GM19468 (cell line): ENCODE results near the gene HIF1A.

ENCODE experiments used
- ATAC-seq: cut with Tn5 transposase; IDR thresholded peaks from one replicate; pipeline ENCODE4 v1.9.1; 2021; ENCODE audit warnings: mild to moderate bottlenecking, moderate library complexity, moderate number of reproducible peaks; ENCODE audit not compliant: unreplicated experiment; ENCODE audit errors: extremely low read depth

Gene HIF1A

DNA sequence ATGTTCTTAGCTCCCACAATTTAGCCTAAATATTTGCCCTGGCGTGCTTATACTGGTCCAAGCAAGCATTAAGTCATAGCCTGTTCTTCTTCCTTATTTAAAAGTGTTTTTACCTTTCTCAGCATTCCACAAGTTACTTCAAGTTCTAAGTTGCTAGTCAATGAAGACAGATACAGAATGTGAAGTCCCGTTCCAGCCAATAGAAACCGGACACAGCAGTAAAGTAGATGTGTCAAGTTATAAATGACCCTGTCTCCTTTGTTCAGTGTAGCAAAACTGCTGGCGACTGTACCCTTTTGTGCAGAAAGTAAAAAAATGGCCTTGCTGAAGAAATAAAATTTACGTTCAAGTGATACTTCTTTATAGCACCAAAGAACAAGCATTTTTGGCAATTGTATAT is 70.8 kb downstream of the HIF1A start:
- ATAC-seq = no peak

DNA sequence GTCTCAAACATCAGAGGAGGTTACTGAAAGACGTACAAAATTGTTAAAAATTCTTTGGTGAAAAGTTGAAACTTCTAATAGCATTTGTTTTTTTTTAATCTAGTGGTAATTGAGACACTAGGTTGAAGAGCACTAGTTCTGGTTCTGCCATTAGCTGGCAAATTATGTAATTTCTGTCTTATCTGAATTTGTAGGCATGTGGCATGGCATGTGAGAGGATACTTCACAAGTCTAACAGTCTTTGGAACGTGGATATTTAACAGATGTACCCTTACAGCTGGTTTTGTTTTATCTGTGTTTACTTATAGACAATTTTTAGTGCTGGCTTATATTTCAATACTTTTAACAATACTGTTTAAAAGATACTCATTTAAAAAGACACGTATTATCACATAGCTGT is 72.9 kb downstream of the HIF1A start:
- no peak for ATAC-seq

DNA sequence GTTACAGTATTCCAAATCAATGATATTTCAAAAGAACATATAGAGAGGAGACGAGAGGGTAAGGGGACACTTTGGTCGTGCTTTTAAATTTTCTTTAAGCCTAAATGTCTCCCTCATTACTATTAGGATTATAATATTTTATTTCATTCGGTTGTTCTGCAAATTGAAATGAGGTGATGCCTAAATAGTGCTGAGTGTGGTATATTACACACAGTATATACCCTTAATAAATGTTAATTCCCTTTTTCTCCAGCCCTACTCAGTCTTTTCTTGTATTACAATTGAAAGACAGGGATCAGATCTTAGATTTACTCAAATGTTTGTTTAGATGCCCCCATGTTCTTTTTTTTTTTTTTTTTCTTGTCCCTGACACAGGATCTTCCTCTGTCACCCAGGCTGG is 74.6 kb downstream of the HIF1A start:
- no peak for ATAC-seq

DNA sequence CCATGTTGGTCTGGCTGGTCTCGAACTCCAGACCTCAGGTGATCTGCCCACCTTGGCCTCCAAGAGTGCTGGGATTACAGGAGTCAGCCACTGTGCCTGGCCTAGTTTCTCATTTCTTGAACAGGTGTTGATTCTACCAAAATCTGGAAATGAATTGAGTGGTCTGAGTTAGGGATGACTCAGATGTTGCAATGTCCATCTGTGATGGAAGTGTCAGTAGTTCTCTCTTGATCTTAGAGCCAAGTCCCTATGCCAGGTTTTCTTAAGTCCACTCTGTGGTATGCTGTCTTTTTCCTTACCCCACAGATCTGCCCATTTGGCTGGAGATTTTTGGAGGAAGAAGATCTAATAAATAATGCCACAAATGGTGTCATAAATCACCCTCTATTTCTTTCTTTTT is 79.5 kb downstream of the HIF1A start:
- no peak for ATAC-seq

DNA sequence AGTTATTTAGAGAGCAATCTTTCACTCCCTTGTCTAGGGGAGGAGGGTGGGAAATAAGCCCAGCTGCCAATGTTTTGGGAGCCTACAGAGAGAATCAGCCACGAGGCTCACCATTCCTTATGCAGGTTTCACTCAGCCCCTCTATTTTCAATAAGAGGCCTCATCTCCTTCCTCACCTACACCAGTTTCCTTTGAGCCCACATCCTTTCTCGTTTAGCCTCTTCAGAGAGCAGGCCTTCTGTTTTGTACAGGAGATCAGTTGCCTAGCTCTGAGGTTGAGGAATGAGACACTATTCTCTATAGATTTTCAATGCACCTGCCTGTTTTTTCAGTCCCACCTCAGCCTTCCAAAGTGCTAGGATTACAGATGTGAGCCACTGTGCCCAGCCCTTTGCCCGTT is 84.8 kb downstream of the HIF1A start:
- no peak for ATAC-seq

DNA sequence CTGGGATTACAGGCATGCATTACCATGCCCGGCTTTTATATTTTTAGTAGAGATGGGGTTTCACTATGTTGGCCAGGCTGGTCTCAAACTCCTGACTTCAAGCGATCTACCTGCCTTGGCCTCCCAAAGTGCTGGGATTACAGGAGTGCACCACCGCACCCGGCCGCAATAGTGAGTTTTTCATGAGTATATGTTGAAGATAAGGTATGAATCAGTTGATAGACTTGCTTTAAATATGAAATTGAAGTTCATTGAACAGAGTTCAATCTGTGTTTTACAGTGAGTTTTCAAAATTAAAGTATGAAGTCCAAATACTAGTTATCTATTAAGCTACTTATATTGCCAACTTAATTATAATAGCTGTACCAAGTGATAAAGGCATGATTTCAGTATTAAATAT is 102.0 kb downstream of the HIF1A start:
- ATAC-seq = no peak
